GM21423 (cell line): ENCODE results near the gene LTBP1.
"Not testable (repeated sequence)": the region's sequence is repeated elsewhere in the genome, so short reads cannot be mapped to it uniquely, and the experiment has no call there.

Experiments
- ATAC-seq: cut with Tn5 transposase; IDR thresholded peaks from one replicate; pipeline ENCODE4 v1.9.1; 2021; ENCODE audit warnings: mild to moderate bottlenecking, moderate library complexity; ENCODE audit not compliant: unreplicated experiment

LTBP1 gene

DNA sequence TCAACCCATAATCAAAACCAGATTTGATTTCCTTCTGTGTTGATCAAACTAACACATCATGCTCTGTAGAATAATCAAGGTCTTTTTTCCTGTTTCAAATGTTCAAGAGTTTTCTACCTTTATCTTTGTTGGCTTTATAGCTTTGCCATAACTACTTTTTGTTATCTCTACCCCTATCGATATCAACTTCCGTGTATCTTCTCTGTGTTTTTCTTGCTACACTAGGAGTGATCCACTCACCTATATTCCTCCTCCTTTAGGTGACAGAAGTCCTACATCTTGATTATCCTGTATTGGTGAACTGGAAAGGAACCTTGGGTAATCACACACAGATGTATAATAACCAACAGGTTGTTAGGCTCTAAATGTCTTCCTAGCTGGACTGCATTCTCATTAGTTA, 85.5 kb downstream of the LTBP1 start:
- no peak for ATAC-seq

DNA sequence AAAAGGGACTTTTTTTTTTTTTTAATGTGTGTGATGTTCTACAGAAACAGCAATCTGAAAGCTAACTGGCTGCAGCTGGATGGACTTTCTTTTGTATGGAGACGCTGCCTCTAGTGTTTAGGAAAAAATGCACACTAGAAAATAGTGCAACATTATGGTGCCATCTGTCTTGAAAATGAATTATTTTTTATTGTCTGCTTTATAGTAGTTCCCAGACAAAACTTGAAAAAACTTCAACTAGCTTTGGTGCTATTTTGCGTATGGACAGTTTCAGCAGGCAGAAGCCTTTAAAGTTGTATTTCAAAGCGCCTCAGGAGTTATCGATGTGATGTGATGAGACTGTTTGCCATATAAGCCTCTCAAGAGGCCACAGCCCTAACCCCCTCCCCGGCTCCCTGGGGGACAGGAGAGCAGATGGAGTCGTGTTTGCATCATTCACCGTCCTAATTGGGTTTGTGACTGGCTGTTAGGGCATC, 86.9 kb downstream of the LTBP1 start:
- ATAC-seq = no peak

DNA sequence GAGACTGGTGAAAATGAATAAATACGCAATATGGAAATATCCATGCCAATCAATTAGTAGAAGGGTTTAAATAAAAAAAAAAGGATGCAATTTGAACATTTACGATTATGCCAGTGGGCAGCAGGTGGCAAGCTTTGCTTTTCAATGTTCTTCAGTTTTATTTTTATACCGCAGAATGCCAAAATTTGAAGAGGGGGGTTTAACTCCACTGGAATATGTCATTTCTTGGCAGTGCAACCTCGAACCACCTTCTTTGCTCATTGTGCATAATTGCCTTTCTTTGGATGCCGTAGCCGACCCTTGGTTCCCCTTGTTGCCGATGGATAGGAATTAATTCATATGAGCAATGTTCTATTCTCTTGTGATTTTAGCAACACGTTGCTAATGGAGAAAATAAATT, 88.0 kb downstream of the LTBP1 start:
- ATAC-seq = no peak

DNA sequence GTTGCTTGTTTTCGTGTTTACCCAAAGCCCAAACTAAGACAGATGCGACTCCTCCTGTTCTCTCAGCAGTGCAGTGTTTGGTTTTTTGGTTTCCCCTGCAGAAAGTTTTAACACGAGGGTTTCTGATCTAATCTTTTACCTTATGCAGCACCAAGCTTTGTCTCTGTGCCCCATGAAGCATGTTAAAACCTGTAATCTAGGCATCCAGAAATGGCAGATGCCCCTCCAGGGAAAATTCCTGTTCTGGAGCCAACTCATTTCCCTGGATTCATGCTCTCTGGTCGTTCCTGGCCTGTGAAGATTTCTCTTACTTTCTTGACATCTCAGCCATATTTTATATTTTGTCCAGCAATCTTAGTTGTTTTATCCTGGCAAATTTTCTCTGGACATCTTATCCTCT, 91.5 kb downstream of the LTBP1 start:
- no peak for ATAC-seq

DNA sequence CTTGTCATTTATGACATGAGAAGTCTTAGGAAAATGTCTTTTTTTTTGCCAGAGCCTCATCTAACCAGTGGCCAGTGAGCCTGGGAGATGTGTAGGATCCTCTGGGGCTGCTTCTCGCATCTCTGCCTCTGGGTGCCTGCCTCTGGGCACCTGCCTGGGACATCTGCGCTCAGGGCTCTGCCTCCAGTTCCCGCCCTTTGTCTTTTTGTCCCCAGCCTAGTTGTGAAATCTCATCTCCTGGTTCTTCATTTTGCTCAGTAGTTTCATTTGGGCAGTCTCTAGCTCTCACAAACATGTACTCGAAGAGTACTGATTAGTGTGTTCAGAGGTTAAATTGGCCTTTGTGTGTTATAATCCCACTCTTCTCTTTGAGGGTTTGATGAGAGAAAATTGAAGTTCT, 92.0 kb downstream of the LTBP1 start:
- no peak for ATAC-seq

DNA sequence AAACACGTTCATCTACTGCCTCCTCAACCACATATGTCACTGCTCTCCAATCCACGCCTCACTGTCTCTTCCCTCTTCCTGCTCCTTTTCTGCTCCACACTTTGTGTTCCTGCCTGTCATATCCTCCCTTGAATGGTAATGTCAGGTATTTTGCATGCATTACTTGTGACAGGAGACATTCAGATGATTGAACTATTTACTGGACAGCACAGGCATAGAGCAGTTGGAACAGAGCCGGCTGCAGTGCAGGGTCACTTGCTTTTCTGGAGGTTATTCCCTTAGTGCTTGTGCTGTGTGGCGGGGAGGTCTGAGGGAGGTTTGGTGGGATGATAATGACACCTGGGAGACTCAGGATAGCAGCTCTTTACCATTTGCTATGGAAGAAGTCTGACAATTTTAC, 93.8 kb downstream of the LTBP1 start:
- no peak for ATAC-seq

DNA sequence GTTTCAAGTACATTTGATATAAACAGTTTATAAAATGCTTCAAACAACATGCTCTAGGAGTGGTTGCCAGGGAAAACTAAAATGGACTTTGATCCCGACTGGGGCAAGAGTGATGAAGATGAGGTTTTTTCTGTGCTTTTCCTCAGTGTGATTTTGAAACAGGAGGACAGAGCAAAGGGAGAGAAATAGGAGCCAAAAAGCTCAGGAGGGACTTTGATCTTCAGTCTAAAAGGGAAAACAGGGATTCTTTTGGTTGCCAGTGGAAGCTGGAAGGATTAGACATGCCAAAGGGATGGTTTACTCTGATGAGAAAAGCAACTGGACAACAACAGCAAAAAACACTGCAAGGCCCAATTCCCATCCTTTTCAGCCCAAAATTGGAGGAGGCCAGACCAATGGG, 95.5 kb downstream of the LTBP1 start:
- no peak for ATAC-seq

DNA sequence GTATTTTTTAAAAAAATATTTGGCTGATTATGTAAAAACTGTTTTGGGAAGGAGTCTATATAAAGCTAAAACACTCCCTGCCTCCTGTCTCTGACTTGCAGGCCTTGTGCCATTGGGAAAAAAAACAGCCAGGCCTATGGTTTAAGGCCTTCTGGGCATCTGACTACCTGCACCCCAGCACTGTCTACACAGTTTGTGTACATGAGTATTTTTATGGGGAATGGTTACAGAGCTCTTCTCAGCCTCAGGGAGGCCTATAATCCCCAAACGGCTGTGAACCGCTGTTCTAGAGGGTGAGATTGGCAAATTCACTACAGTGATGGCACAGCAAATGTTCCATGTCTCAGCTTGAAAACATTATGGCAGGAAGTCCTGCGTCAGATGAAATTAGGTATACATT, 96.1 kb downstream of the LTBP1 start:
- no peak for ATAC-seq

DNA sequence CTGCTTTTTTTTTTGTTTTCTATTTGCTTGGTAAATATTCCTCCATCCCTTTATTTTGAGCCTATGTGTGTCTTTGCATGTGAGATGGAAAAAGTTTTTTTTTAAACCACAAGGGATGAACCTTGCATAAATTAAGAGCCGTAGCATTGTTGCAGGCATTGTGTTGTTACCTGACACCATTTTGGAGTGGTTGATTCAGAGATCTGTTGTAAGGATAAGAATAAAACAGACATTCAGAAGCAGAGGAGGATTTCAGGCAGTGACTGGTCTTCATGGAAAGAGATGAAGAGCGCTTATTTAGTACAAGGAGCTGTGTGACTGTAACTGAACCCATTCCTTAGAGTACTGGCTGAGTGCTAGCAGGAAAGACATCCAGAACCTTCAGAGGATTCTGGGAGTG, 101.2 kb downstream of the LTBP1 start:
- no peak for ATAC-seq

DNA sequence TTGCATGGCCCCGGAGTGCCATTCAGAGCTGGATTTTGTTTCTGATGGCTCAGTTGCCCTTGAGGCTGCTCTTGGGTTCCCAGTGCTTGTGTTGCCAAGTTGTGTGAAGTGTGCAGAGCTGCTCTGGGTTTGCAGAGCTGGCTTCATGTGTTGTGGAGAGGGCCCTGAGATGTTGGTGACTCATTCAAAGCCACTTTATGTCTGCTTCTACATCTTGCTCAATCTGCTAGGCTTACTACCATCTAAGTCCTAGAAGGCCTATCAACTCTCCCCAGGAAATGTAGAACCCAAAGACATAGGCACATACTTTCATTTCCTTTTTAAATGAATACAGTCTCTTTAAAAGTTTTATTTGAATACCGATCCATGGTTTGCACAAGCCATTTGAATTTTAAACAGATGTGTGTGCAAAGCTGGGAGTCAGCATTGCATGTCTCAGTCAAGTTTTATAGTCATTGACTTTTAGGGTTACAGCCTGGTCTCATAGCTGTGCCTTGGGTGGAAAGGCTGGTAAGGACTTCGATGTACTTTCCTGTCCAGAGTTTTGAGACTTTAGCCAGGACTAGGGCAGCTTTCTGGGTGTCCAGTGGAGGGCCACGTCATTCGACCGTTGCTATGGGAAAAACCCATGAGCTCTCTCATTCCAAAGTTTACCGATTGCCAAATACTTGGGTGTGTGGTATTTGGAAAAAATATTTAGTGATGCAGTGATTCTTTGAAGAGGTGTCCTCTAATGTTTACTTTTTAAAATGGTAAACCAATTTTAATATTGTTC, 105.0 kb downstream of the LTBP1 start:
- ATAC-seq = no peak

DNA sequence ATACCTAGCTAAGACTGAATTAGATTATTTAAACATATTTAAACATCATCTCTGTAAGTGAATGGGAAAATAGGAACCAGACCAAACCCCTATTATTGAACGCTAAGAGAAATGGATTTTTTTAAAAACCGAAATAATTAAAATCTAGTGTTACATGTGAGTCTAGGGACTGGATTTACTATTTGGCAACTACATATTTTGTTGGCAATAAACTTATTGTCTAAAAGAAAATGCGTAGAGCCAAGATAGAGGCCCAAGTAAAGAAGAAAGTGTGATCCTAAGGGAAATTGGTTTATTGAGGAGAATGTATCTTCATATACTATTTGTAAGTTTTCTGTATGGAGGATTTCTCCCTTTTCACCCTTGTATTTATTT, 105.6 kb downstream of the LTBP1 start:
- no peak for ATAC-seq

DNA sequence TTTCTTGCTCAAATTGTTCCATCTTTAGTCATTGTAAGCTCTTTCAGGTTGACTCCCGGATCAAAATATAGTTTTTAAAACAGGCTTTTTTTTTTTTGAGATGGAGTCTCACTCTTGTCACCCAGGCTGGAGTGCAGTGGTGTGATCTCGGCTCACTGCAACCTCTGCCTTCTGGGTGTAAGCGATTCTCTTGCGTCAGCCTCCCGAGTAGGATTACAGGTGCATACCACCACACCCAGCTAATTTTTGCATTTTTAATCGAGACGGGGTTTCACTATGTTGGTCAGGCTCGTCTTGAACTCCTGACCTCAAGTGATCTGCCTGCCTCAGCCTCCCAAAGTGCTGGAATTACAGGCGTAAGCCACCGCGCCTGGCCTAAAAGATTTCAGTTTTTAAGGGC, 106.0 kb downstream of the LTBP1 start:
- ATAC-seq = not testable (repeated sequence)

DNA sequence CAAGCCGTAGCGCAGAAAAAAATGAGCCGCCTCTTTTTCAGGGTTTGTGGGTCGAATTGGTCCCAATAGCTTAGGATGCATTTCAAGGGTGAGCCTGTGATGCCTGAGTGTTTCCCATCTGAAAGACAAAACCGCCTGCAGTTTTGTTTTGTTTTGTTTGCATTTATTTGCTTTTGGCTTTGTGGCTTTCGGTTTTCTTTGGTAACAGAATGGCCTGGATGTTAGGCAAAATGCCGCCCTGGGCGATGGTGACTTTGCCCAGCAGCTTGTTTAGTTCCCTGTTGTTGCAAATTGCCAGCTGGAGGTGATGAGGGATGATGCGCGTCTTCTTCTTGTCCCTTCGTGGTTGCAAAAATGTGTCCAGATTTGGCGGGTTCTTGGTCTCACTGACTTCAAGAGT, 109.4 kb downstream of the LTBP1 start:
- no peak for ATAC-seq

DNA sequence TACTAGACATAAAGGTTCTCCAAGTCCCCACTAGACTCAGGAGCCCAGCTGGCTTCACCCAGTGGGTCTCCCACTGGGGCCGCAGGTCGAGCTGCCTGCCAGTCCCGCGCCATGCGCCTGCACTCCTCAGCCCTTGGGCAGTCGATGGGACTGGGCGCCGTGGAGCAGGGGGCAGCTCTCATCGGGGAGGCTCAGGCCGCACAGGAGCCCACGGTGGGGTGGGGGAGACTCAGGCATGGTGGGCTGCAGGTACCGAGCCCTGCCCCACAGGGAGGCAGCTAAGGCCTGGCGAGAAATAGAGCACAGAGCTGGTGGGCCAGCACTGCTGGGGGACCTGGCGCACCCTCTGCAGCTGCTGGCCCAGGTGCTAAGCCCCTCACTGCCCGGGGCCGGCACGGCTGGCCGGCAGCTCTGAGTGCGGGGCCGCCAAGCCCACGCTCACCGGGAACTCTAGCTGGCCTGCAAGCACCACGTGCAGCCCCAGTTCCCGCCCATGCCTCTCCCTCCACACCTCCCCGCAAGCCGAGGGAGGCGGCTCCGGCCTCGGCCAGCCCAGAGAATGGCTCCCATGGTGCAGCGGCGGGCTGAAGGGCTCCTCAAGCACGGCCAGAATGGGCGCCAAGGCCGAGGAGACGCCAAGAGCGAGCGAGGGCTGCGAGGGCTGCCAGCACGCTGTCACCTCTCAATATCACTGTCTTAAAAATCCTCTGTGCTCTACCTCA, 110.7 kb downstream of the LTBP1 start:
- ATAC-seq = not testable (repeated sequence)

DNA sequence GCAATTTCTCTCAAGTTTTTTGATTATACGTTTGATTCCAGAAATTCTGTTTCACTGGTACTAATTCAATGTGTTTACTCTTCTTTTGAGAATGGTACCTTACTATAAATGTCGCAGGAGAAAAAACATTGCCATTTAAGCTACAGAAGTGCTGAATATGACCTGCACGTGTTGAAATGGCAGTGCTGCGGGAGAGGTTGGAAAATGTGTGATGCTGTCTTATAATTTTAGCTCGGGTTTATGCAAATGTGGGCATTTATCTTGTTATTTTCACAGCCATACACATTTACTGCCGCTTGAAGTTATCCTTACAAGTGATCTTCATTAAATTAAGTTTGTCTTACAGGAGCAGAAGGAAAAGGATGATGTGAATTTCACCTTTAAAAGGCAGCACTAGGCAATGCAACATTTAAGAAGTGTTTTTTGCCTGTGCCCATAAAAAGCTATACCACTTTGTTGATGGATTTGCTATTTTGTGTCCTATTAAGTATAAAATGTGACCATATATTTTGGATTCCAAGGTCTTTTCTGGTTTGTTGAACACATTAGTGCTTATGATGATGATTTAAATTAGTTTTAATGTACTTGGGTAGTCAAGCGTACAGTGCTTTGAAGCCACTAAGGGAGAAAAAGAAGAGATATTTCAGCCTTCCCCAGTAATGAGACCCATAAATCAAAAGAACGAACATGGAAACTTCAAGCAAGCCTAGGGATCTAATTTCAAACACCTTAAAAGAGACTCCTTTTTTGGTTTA, 112.1 kb downstream of the LTBP1 start:
- no peak for ATAC-seq

DNA sequence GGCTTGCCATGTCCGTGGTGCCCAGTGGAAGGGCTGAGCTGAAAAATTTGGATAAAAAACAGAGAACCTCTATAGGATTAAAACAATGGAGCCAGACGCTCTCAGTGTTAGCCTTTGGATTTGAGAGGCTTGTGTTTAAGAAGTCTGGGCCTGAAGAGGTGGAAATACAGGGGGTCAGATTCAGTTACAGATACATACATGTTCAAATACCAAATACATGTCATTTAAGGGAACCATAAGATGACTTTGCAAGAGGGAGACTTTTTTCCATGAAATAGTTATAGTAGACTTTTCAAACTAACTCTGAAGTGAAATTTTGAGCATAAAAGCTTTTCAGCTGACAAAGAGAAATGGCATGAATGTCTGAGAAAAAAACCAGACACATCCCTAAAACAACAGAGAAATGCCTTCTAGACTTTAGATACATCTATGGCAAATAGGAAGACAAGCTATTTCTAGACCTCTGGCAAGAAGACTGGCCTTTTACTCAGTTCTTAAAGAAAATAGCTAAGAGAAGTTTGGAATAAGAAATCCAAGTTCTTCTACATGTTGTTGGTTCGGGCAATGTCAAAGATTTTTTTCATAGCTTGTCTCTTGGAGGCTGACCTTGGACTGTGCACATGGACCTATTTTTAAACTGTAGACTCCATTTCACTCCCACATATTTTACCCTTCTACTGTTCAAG, 112.9 kb downstream of the LTBP1 start:
- no peak for ATAC-seq

DNA sequence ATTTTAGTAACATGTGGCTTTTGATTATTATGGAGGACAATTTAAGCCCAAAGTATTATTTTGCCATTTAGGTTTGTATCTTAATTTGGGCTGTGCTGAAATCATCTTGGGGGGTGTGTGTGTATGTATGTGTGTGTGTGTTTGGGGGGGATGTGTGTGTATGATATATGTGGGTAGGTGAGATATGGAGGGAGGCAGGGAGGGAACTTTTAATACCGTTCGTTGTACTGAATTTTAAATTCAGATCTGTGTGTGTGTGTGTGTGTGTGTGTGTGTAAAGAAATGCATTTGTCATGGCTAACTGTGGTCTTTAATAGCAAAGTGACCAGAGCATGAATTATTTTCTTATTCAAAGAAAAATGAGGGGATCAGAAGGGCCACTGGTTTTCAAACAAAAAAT, 113.7 kb downstream of the LTBP1 start:
- no peak for ATAC-seq

DNA sequence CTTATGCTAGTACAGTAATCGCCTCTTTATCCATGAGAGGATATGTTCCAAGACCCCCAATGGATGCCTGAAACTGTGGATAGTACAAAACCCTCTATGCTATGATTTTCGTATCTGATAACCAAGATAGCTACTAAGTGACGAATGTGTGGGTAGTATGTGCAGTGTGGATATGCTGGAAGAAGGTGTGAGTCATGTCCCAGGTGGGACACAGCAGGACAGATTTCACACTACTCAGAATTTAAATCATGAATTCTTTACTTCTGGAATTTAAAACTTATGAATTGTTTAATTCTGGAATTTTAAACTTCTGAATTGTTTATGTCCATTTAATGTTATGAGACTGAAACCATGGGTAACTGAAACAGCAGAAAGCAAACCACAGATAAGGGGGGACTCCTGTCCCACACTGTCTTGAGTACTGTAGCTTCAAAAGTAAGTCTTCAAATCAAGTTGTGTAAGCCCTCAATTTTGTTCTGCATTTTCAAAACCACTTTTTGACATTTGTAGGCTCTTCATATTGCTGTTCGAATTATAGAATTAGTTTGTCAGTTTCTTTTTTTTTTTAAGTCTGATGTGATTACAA, 116.0 kb downstream of the LTBP1 start:
- no peak for ATAC-seq

DNA sequence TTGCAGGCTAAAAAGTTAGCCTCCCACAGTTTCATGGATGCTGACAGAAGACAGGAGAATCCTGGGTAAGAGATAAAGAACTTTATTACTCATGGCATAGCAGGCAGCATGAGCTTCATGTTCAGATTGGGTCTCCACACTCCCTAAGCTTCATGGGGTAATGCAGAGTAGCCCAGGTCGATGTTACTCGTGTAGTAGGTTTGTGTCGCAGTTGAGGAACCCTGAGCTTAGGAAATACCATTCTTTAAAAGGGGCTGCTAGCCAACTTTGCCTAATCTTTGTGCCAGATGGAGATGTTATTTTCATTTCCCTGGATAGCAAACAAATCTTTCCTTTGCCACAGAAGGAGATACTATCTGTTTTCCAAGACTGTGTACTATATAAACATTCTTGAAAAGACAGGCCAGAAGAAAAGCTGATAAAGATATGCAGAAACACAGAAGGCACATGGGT, 117.6 kb downstream of the LTBP1 start:
- ATAC-seq = no peak

DNA sequence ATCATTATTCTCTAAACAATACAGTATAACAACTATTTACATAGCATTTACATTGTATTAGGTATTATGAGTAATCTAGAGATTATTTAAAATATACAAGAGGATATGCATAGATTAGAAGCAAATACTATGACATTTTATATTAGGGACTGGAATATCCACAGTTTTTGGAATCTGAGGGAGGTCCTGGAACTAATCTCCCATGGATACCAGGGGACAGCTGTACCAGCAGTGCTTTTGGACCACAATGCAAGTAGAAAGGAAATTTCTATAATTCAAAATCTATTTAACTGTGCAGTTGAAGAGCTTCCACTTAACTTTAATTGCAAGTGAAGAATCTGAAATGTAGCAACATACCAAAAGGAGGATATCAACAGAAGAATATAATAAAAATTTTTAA, 120.8 kb downstream of the LTBP1 start:
- ATAC-seq = no peak

DNA sequence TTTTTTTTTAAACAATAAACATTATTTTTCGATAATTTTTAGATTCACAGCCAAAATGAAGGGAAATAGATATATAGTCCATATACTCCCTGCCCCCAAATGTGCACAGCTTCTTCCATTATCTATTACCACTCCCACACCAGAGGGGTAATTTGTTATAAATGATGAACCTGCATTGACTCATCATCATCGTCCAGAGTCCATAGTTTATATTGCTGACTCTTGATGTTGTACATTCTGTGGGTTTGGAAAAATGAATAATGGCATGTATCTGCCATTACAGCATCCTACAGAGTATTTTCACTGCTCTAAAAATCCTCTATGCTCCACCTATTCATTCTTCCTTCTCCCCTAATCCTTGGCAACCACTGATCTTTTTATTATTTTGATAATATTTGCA, 121.5 kb downstream of the LTBP1 start:
- ATAC-seq = no peak
